HEK293 (cell line): ENCODE measurements around the gene CCDC13.

ENCODE experiments used
- EGR2 ChIP-seq: fragments of 450-650 bp; formaldehyde crosslinking; IDR thresholded peaks from 2 replicates; pipeline ENCODE4 v1.5.1; 2016; ENCODE audit warnings: low read depth, missing biosample characterization, missing genetic modification characterization
- GLI2 ChIP-seq: fragments of 450-650 bp; formaldehyde crosslinking; IDR thresholded peaks from 2 replicates; pipeline ENCODE4; 2017; ENCODE audit warnings: missing biosample characterization, missing genetic modification characterization, low read depth, borderline replicate concordance
- KLF9 ChIP-seq: fragments of 450-650 bp; formaldehyde crosslinking; IDR thresholded peaks from 2 replicates; pipeline ENCODE4 v1.5.1; 2016; ENCODE audit warnings: missing biosample characterization, missing genetic modification characterization, low read depth
- OSR2 ChIP-seq: fragments of 450-650 bp; formaldehyde crosslinking; IDR thresholded peaks from 2 replicates; pipeline ENCODE4 v1.5.1; 2016; ENCODE audit warnings: missing biosample characterization, missing genetic modification characterization
- PATZ1 ChIP-seq: fragments of 450-650 bp; formaldehyde crosslinking; IDR thresholded peaks from 2 replicates; pipeline ENCODE4 v1.5.1; 2016; ENCODE audit warnings: missing biosample characterization, missing genetic modification characterization
- PRDM10 ChIP-seq: fragments of 450-650 bp; formaldehyde crosslinking; IDR thresholded peaks from 2 replicates; pipeline ENCODE4 v1.5.1; 2016; ENCODE audit warnings: missing biosample characterization, missing genetic modification characterization
- SETDB1 ChIP-seq: IDR thresholded peaks from one replicate; pipeline ENCODE4 v1.6.1; 2017; ENCODE audit warnings: mild to moderate bottlenecking, low read length, moderate library complexity, mixed read lengths; ENCODE audit not compliant: insufficient read length
- ZBTB1 ChIP-seq: fragments of 450-650 bp; formaldehyde crosslinking; IDR thresholded peaks from 2 replicates; pipeline ENCODE4 v1.5.1; 2016; ENCODE audit warnings: missing biosample characterization, missing genetic modification characterization
- ZBTB11 ChIP-seq: fragments of 450-650 bp; formaldehyde crosslinking; conservative IDR thresholded peaks from 2 replicates; pipeline ENCODE4 v1.5.1; 2016; ENCODE audit warnings: low read depth, missing biosample characterization, missing genetic modification characterization
- ZBTB20 ChIP-seq: fragments of 450-650 bp; formaldehyde crosslinking; IDR thresholded peaks from 2 replicates; pipeline ENCODE4 v1.5.1; 2016; ENCODE audit warnings: missing biosample characterization, missing genetic modification characterization
- ZBTB6 ChIP-seq: fragments of 450-650 bp; formaldehyde crosslinking; IDR thresholded peaks from 2 replicates; pipeline ENCODE4 v1.5.1; 2017; ENCODE audit warnings: missing biosample characterization, missing genetic modification characterization
- ZBTB7A ChIP-seq: fragments of 450-650 bp; formaldehyde crosslinking; IDR thresholded peaks from 2 replicates; pipeline ENCODE4 v1.5.1; 2016; ENCODE audit warnings: low read depth, missing biosample characterization, missing genetic modification characterization
- ZEB2 ChIP-seq: fragments of 450-650 bp; formaldehyde crosslinking; IDR thresholded peaks from 2 replicates; pipeline ENCODE4 v1.5.1; 2016; ENCODE audit warnings: missing biosample characterization, missing genetic modification characterization
- ZFP69B ChIP-seq: fragments of 450-650 bp; formaldehyde crosslinking; IDR thresholded peaks from 2 replicates; pipeline ENCODE4 v1.5.1; 2016; ENCODE audit warnings: missing biosample characterization, missing genetic modification characterization
- ZNF175 ChIP-seq: fragments of 450-650 bp; formaldehyde crosslinking; IDR thresholded peaks from 2 replicates; pipeline ENCODE4 v1.5.1; 2016; ENCODE audit warnings: missing biosample characterization, missing genetic modification characterization
- ZNF2 ChIP-seq: fragments of 450-650 bp; formaldehyde crosslinking; IDR thresholded peaks from 2 replicates; pipeline ENCODE4 v1.5.1; 2016; ENCODE audit warnings: missing biosample characterization, missing genetic modification characterization
- ZNF398 ChIP-seq: fragments of 450-650 bp; formaldehyde crosslinking; IDR thresholded peaks from 2 replicates; pipeline ENCODE4 v1.5.1; 2017; ENCODE audit warnings: missing biosample characterization, missing genetic modification characterization
- ZNF423 ChIP-seq: fragments of 450-650 bp; formaldehyde crosslinking; IDR thresholded peaks from 2 replicates; pipeline ENCODE4 v1.5.1; 2016; ENCODE audit warnings: missing biosample characterization, missing genetic modification characterization
- ZNF501 ChIP-seq: fragments of 450-650 bp; formaldehyde crosslinking; IDR thresholded peaks from 2 replicates; pipeline ENCODE4 v1.5.1; 2016; ENCODE audit warnings: missing biosample characterization, missing genetic modification characterization
- ZNF560 ChIP-seq: fragments of 450-650 bp; formaldehyde crosslinking; IDR thresholded peaks from 2 replicates; pipeline ENCODE4 v1.5.1; 2017; ENCODE audit warnings: missing biosample characterization, missing genetic modification characterization, borderline replicate concordance
- ZNF600 ChIP-seq: fragments of 450-650 bp; formaldehyde crosslinking; IDR thresholded peaks from 2 replicates; pipeline ENCODE4 v1.5.1; 2016; ENCODE audit warnings: missing biosample characterization, missing genetic modification characterization
- ZNF626 ChIP-seq: fragments of 450-650 bp; sonication (Bioruptor Pico); formaldehyde crosslinking; IDR thresholded peaks from 2 replicates; pipeline ENCODE4 v1.5.1; 2018; ENCODE audit warnings: missing biosample characterization, missing genetic modification characterization, inconsistent platforms
- ZNF629 ChIP-seq: fragments of 450-650 bp; formaldehyde crosslinking; IDR thresholded peaks from 2 replicates; pipeline ENCODE4 v1.5.1; 2017; ENCODE audit warnings: missing biosample characterization, missing genetic modification characterization
- ZNF658 ChIP-seq: fragments of 450-650 bp; formaldehyde crosslinking; IDR thresholded peaks from 2 replicates; pipeline ENCODE4; 2016; ENCODE audit warnings: missing biosample characterization, missing genetic modification characterization
- ZNF76 ChIP-seq: fragments of 450-650 bp; formaldehyde crosslinking; IDR thresholded peaks from 2 replicates; pipeline ENCODE4; 2016; ENCODE audit warnings: low read depth, missing biosample characterization, missing genetic modification characterization, borderline replicate concordance
- ZNF777 ChIP-seq: fragments of 450-650 bp; formaldehyde crosslinking; IDR thresholded peaks from 2 replicates; pipeline ENCODE4 v1.5.1; 2017; ENCODE audit warnings: missing biosample characterization, missing genetic modification characterization, borderline replicate concordance
- ZSCAN16 ChIP-seq: fragments of 450-650 bp; formaldehyde crosslinking; IDR thresholded peaks from 2 replicates; pipeline ENCODE4 v1.5.1; 2016; ENCODE audit warnings: missing biosample characterization, missing genetic modification characterization

Gene CCDC13

GRCh38 chr3:42804106-42804830, 31.2 kb upstream of the CCDC13 start, which contains the start of gene HIGD1A (continued):
- TF ChIP-seq PRDM10 (tag by site-specific recombination) (peak; percentile 86), ZNF560 (no peak), ZNF76 (peak; percentile 70; the same call in 1 of the 2 replicates), ZBTB6 (tag by site-specific recombination) (peak; percentile 99), ZBTB7A (tag by site-specific recombination) (peak; percentile 43; the same call in 1 of the 2 replicates), ZBTB1 (tag by site-specific recombination) (0 out of 2 replicates have a peak, but pooled peaks have one; percentile 22), EGR2 (tag by site-specific recombination) (peak; percentile 25; the same call in 1 of the 2 replicates), ZNF777 (peak; percentile 50; the same call in 1 of the 2 replicates), ZNF626 (tag by site-specific recombination) (no peak), GLI2 (no peak), ZNF175 (tag by site-specific recombination) (no peak), OSR2 (tag by site-specific recombination) (peak; percentile 55; the same call in 1 of the 2 replicates), ZNF629 (tag by site-specific recombination) (peak; percentile 26; the same call in 1 of the 2 replicates), ZNF501 (tag by site-specific recombination) (peak; percentile 80), ZSCAN16 (tag by site-specific recombination) (0 out of 2 replicates have a peak, but pooled peaks have one; percentile 47), SETDB1 (no peak), ZNF600 (tag by site-specific recombination) (peak; percentile 61; the same call in 1 of the 2 replicates), ZNF398 (tag by site-specific recombination) (peak; percentile 11), ZFP69B (tag by site-specific recombination) (0 out of 2 replicates have a peak, but pooled peaks have one; percentile 46), ZBTB20 (peak; percentile 97), ZNF658 (tag by site-specific recombination) (no peak), ZNF2 (peak; percentile 55; the same call in 1 of the 2 replicates), ZNF423 (tag by site-specific recombination) (0 out of 2 replicates have a peak, but pooled peaks have one; percentile 36), PATZ1 (peak; percentile 60), KLF9 (peak; percentile 34; the same call in 1 of the 2 replicates), ZBTB11 (tag by site-specific recombination) (peak; percentile 32), ZEB2 (tag by site-specific recombination) (peak; percentile 32; the same call in 1 of the 2 replicates)
